ENCODE data around the gene OGFR.

OGFR gene

DNA sequence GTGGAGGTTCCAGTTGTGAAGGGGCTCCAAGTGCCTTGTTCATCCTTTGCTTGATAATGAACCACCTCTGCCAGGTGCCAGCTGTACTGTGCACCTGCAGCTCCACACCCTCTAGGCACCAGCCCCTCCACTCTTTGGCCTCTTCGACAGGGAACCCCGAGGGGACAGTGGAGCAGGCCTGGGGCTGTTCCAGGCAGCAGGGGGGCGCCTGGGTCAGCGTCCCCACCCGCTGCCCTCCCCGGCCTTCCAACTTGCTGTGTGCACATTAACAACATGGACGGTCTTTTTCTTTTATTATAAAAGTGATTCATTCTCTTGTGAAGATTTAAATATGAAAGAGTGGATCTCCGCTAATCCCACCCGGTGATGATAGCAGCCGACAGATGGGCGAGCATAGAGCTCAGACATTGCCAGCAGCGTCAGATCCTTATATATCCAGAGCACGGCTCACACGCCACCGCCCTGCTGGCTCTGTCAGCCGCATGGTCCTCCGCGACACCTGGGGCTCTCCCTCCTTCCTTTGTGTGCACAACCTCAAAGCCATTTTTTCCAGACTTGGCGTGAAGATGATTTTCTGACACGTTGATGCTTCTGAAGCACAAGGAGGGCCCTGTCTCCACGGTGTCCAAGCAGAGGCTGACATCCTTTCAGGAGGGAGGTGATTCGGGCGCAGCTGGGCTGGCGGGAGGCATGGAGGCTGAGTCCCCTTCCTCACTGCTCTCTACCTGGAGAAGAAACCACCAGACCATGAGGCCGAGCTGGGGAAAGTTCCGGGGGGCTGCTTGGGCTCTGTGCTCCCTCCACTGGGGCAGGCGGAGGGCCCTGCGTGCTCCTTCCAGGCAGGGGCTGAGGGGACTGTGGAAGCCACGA lies 30.6 kb upstream of the OGFR start:
- Histone ChIP-seq H3K9ac (ENCODE audit: low read length in 5 of 5) (no peak overlapping the region), H3K27ac (ENCODE audit: low read depth, low read length) (no peak overlapping the region), H3K27me3 (ENCODE audit: control insufficient read depth in 5 of 5, insufficient read depth in 4 of 5, low read length in 5 of 5) (peaks cover 0 to 19% (median 11%) of the 10 kb centered on the region in 5 donors), H3K4me3 (ENCODE audit: low read depth in 1 of 5, low read length in 5 of 5) (no peak overlapping the region), H3K4me1 (ENCODE audit: control insufficient read depth in 5 of 5, insufficient read depth in 5 of 5, low read length in 5 of 5) (peaks cover 5 to 37% (median 30%) of the 10 kb centered on the region in 5 donors), H3K36me3 (ENCODE audit: control insufficient read depth in 5 of 5, insufficient read depth in 5 of 5, low read length in 5 of 5) (no peaks in the 10 kb centered on the region), H3K9me3 (ENCODE audit: control insufficient read depth in 5 of 5, low read length in 5 of 5) (peaks cover 0 to 3% (median 0%) of the 10 kb centered on the region in 5 donors)

DNA sequence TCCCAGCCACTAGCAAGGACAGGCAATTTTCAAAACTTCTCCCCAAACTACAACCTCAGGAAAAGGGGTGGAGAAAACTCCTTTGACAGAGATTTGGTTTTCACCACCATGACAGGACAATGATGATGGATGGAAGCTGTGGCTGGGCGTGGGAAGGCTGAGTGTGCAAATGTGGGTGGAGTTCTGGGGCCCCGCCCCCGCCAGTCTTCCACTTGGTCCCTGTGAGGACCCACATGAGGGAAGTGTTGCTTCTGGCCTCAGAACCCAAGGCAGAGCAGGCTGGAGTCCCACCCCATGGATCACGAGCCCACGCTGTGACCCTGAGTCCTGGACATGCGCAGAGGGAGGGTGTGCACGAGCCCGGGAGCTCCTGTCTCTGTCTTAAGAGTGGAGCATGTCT lies 29.9 kb upstream of the OGFR start:
- peaks cover 0 to 21% (median 13%) of the 10 kb centered on the region in 5 donors for H3K27me3 ChIP-seq (ENCODE audit: control insufficient read depth in 5 of 5, insufficient read depth in 4 of 5, low read length in 5 of 5)
- no peak overlapping the region for H3K27ac ChIP-seq (ENCODE audit: low read depth, low read length)
- no peak overlapping the region for H3K9ac ChIP-seq (ENCODE audit: low read length in 5 of 5)

DNA sequence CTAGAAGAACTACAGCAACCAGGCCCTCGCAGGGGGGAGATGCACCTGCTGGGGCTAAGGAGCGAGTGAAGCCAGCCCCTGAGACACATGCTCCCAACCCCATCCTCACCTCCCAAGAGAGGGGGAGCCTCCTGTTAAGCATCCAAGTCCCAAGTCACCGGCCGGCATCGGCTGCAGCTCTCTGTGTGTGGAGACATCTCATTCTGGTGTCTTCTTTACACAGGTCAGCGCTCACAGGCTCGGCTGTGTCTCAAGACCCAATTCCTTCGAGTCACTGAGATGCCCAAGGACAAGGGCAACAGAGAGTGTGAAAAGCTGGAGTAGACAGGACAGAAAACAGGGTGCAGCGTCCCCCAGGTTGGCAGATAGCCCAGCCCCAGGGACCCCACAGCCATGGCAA lies 29.4 kb upstream of the OGFR start:
- Histone ChIP-seq H3K36me3 (ENCODE audit: control insufficient read depth in 5 of 5, insufficient read depth in 5 of 5, low read length in 5 of 5) (no peaks in the 10 kb centered on the region), H3K4me3 (ENCODE audit: low read depth in 1 of 5, low read length in 5 of 5) (no peak overlapping the region), H3K27me3 (ENCODE audit: control insufficient read depth in 5 of 5, insufficient read depth in 4 of 5, low read length in 5 of 5) (peaks cover 0 to 24% (median 14%) of the 10 kb centered on the region in 5 donors), H3K27ac (ENCODE audit: low read depth, low read length) (no peak overlapping the region), H3K9me3 (ENCODE audit: control insufficient read depth in 5 of 5, low read length in 5 of 5) (peaks cover 0 to 3% (median 0%) of the 10 kb centered on the region in 5 donors), H3K4me1 (ENCODE audit: control insufficient read depth in 5 of 5, insufficient read depth in 5 of 5, low read length in 5 of 5) (peaks cover 5 to 37% (median 30%) of the 10 kb centered on the region in 5 donors), H3K9ac (ENCODE audit: low read length in 5 of 5) (no peak overlapping the region)

More for the DNA sequence above, 29.9 kb upstream of the OGFR start:
- Histone ChIP-seq H3K36me3 (ENCODE audit: control insufficient read depth in 5 of 5, insufficient read depth in 5 of 5, low read length in 5 of 5) (no peaks in the 10 kb centered on the region), H3K9me3 (ENCODE audit: control insufficient read depth in 5 of 5, low read length in 5 of 5) (peaks cover 0 to 3% (median 0%) of the 10 kb centered on the region in 5 donors), H3K4me1 (ENCODE audit: control insufficient read depth in 5 of 5, insufficient read depth in 5 of 5, low read length in 5 of 5) (peaks cover 5 to 37% (median 30%) of the 10 kb centered on the region in 5 donors), H3K4me3 (ENCODE audit: low read depth in 1 of 5, low read length in 5 of 5) (no peak overlapping the region)

DNA sequence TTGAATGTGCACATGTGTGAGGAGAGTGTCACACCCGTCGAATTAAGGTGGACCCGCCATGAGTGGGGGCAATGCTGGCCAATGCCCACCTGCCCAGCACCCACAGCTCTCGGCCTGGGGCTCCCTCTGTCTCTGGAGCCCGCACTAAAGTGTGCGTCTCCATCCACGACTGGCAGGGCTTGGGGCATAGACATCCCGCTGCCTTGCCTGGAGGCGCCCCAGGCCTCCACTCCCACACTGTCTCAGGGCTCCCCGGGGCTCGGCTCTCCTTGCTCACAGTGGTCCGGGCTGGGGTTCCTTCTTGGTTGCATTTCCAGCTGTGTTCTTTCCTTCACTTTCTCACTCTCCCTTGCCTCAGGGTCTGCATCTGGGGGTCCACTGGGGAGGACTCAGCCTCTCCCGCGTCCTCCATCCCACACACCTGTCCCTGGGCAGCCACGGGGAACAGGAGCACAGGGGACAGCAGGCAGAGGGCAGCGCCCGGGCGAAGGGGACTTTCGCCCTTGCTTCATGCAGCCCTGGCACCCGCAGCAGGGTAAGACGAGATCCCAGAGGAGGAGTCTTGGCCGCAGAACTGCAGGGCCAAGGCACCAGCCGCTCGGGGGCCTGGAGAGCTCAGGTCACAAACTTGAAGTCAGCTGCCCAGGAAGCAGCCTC lies 28.5 kb upstream of the OGFR start:
- H3K27me3 ChIP-seq (ENCODE audit: control insufficient read depth in 5 of 5, insufficient read depth in 4 of 5, low read length in 5 of 5) = peaks cover 0 to 24% (median 15%) of the 10 kb centered on the region in 5 donors
- no peak overlapping the region for H3K4me3 ChIP-seq (ENCODE audit: low read depth in 1 of 5, low read length in 5 of 5)
- H3K4me1 ChIP-seq (ENCODE audit: control insufficient read depth in 5 of 5, insufficient read depth in 5 of 5, low read length in 5 of 5) = peaks cover 5 to 37% (median 30%) of the 10 kb centered on the region in 5 donors
- peaks cover 0 to 3% (median 0%) of the 10 kb centered on the region in 5 donors for H3K9me3 ChIP-seq (ENCODE audit: control insufficient read depth in 5 of 5, low read length in 5 of 5)
- H3K9ac ChIP-seq (ENCODE audit: low read length in 5 of 5) = no peak overlapping the region
- H3K36me3 ChIP-seq (ENCODE audit: control insufficient read depth in 5 of 5, insufficient read depth in 5 of 5, low read length in 5 of 5) = no peaks in the 10 kb centered on the region
- H3K27ac ChIP-seq (ENCODE audit: low read depth, low read length) = no peak overlapping the region

DNA sequence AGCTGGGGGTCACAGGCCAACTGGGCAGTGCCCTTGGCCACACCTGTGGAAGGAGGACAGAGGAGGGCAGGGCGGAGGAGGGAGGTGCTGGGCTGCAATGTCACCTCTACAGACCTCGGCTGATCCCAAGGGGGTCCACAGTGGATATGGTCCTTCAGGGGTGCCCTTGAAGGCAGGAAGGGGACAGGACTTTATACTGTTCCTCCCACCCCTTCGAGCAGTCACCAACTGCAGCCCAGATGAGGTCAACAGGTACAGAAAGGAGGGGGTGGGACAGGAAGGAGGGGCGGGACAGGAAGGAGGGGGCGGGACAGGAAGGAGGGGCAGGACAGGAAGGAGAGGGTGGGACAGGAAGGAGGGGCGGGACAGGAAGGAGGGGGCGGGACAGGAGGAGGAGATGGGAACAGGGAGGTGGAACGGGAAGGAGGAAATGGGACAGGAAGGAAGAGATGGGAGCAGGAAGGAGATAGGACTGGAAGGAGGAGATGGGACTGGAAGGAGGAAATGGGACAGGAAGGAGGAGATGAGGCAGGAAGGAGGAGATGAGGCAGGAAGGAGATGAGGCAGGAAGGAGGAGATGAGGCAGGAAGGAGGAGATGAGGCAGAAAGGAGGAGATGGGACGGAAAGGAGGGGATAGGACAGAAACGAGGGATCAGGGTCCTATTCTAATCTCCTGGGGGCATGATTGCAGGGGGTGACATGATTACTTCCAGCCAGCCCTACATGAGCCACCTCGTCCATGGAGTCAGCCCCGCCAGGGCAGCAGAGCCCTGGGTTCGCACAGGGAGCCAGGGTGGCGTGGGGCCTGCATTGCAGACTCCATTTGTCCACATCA lies 27.7 kb upstream of the OGFR start:
- H3K27ac ChIP-seq (ENCODE audit: low read depth, low read length) = no peak overlapping the region

DNA sequence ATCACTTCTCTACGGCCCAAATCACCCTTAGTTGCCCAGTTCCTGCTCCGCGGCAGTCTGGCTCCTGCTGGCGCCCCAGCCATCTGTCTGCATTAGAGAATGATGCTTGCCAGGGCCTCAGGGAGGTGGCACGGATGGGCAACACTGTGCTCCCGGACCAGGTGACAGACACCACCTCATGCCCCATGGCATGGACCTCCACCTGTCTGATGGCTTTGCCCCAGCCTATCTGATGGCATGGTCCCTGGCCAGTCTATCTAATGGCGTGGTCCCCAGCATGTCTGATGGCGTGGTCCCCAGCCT lies 27.2 kb upstream of the OGFR start:
- H3K9ac ChIP-seq (ENCODE audit: low read length in 5 of 5) = no peak overlapping the region
- peaks cover 5 to 33% (median 27%) of the 10 kb centered on the region in 5 donors for H3K4me1 ChIP-seq (ENCODE audit: control insufficient read depth in 5 of 5, insufficient read depth in 5 of 5, low read length in 5 of 5)
- H3K4me3 ChIP-seq (ENCODE audit: low read depth in 1 of 5, low read length in 5 of 5) = no peak overlapping the region
- no peak overlapping the region for H3K27ac ChIP-seq (ENCODE audit: low read depth, low read length)
- peaks cover 0 to 24% (median 15%) of the 10 kb centered on the region in 5 donors for H3K27me3 ChIP-seq (ENCODE audit: control insufficient read depth in 5 of 5, insufficient read depth in 4 of 5, low read length in 5 of 5)
- H3K36me3 ChIP-seq (ENCODE audit: control insufficient read depth in 5 of 5, insufficient read depth in 5 of 5, low read length in 5 of 5) = no peaks in the 10 kb centered on the region
- H3K9me3 ChIP-seq (ENCODE audit: control insufficient read depth in 5 of 5, low read length in 5 of 5) = peaks cover 0 to 3% (median 0%) of the 10 kb centered on the region in 5 donors

More for the DNA sequence above, 27.7 kb upstream of the OGFR start:
- Histone ChIP-seq H3K9ac (ENCODE audit: low read length in 5 of 5) (no peak overlapping the region), H3K36me3 (ENCODE audit: control insufficient read depth in 5 of 5, insufficient read depth in 5 of 5, low read length in 5 of 5) (no peaks in the 10 kb centered on the region), H3K4me3 (ENCODE audit: low read depth in 1 of 5, low read length in 5 of 5) (no peak overlapping the region), H3K9me3 (ENCODE audit: control insufficient read depth in 5 of 5, low read length in 5 of 5) (peaks cover 0 to 3% (median 0%) of the 10 kb centered on the region in 5 donors), H3K27me3 (ENCODE audit: control insufficient read depth in 5 of 5, insufficient read depth in 4 of 5, low read length in 5 of 5) (peaks cover 0 to 24% (median 15%) of the 10 kb centered on the region in 5 donors), H3K4me1 (ENCODE audit: control insufficient read depth in 5 of 5, insufficient read depth in 5 of 5, low read length in 5 of 5) (peaks cover 5 to 37% (median 30%) of the 10 kb centered on the region in 5 donors)

DNA sequence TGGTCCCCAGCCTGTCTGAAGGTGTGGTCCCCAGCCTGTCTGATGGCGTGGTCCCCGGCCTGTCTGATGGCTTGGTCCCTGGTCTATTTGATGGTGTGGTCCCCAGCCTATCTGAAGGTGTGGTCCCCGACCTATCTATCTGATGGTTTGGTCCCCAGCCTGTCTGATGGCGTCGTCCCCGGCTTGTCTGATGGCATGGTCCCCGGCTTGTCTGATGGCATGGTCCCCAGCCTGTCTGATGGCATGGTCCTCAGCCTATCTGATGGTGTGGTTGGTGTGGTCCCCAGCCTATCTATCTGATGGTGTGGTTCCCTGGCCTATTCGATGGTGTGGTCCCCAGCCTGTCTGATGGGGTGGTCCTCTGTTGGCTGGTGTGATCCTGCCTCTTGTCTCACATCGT lies 26.6 kb upstream of the OGFR start:
- peaks cover 0 to 3% (median 0%) of the 10 kb centered on the region in 5 donors for H3K9me3 ChIP-seq (ENCODE audit: control insufficient read depth in 5 of 5, low read length in 5 of 5)
- H3K9ac ChIP-seq (ENCODE audit: low read length in 5 of 5) = no peak overlapping the region
- H3K27me3 ChIP-seq (ENCODE audit: control insufficient read depth in 5 of 5, insufficient read depth in 4 of 5, low read length in 5 of 5) = peaks cover 0 to 21% (median 16%) of the 10 kb centered on the region in 5 donors
- H3K27ac ChIP-seq (ENCODE audit: low read depth, low read length) = no peak overlapping the region
- H3K4me3 ChIP-seq (ENCODE audit: low read depth in 1 of 5, low read length in 5 of 5) = no peak overlapping the region
- H3K4me1 ChIP-seq (ENCODE audit: control insufficient read depth in 5 of 5, insufficient read depth in 5 of 5, low read length in 5 of 5) = peaks cover 3 to 33% (median 27%) of the 10 kb centered on the region in 5 donors
- H3K36me3 ChIP-seq (ENCODE audit: control insufficient read depth in 5 of 5, insufficient read depth in 5 of 5, low read length in 5 of 5) = no peaks in the 10 kb centered on the region

- Histone ChIP-seq H3K9me3 (ENCODE audit: control insufficient read depth in 5 of 5, low read length in 5 of 5) (peaks cover 0 to 3% (median 0%) of the 10 kb centered on the region in 5 donors), H3K4me3 (ENCODE audit: low read depth in 1 of 5, low read length in 5 of 5) (no peak overlapping the region), H3K27ac (ENCODE audit: low read depth, low read length) (no peak overlapping the region), H3K27me3 (ENCODE audit: control insufficient read depth in 5 of 5, insufficient read depth in 4 of 5, low read length in 5 of 5) (peaks cover 0 to 20% (median 16%) of the 10 kb centered on the region in 5 donors), H3K36me3 (ENCODE audit: control insufficient read depth in 5 of 5, insufficient read depth in 5 of 5, low read length in 5 of 5) (no peaks in the 10 kb centered on the region), H3K4me1 (ENCODE audit: control insufficient read depth in 5 of 5, insufficient read depth in 5 of 5, low read length in 5 of 5) (peaks cover 4 to 31% (median 25%) of the 10 kb centered on the region in 5 donors), H3K9ac (ENCODE audit: low read length in 5 of 5) (no peak overlapping the region)
Measured at GRCh38 chr20:62778601-62779416, 25.8 kb upstream of the OGFR start.

GRCh38 chr20:62779417-62779685 lies 25.3 kb upstream of the OGFR start:
- H3K4me1 ChIP-seq (ENCODE audit: control insufficient read depth in 5 of 5, insufficient read depth in 5 of 5, low read length in 5 of 5) = peaks cover 4 to 27% (median 25%) of the 10 kb centered on the region in 5 donors
- no peak overlapping the region for H3K4me3 ChIP-seq (ENCODE audit: low read depth in 1 of 5, low read length in 5 of 5)
- H3K27me3 ChIP-seq (ENCODE audit: control insufficient read depth in 5 of 5, insufficient read depth in 4 of 5, low read length in 5 of 5) = peaks cover 0 to 20% (median 16%) of the 10 kb centered on the region in 5 donors
- H3K9me3 ChIP-seq (ENCODE audit: control insufficient read depth in 5 of 5, low read length in 5 of 5) = peaks cover 0 to 3% (median 0%) of the 10 kb centered on the region in 5 donors
- H3K27ac ChIP-seq (ENCODE audit: low read depth, low read length) = no peak overlapping the region
- H3K9ac ChIP-seq (ENCODE audit: low read length in 5 of 5) = no peak overlapping the region
- H3K36me3 ChIP-seq (ENCODE audit: control insufficient read depth in 5 of 5, insufficient read depth in 5 of 5, low read length in 5 of 5) = no peaks in the 10 kb centered on the region

Data from subcutaneous abdominal adipose tissue (tissue), 5 donors.